HPDE6-E6E7 (cell line): Measurements from ENCODE around the gene TRPM3.

Experiments
- DNase-seq: peaks from one replicate; pipeline ENCODE4 v3.0.0; 2011; ENCODE audit warnings: missing footprints; ENCODE audit errors: extremely low spot score

TRPM3 gene

GRCh38 chr9:70525519-70525918 is 595.9 kb downstream of the TRPM3 start:
- DNase-seq, result peak; percentile 27

GRCh38 chr9:70519912-70520724 is 601.3 kb downstream of the TRPM3 start:
- no peak for DNase-seq

GRCh38 chr9:70517926-70518610 is 603.4 kb downstream of the TRPM3 start:
- DNase-seq, result no peak

- no peak for DNase-seq
These were observed 607.1 kb downstream of the TRPM3 start for GRCh38 chr9:70514273-70514672.

GRCh38 chr9:70511858-70512257 is 609.6 kb downstream of the TRPM3 start:
- DNase-seq, result no peak

GRCh38 chr9:70510157-70510770 is 611.2 kb downstream of the TRPM3 start:
- peak; percentile 14 for DNase-seq

GRCh38 chr9:70506159-70506558 is 615.3 kb downstream of the TRPM3 start:
- no peak for DNase-seq

- DNase-seq, result no peak
These were observed 616.6 kb downstream of the TRPM3 start for GRCh38 chr9:70504834-70505233.

- no peak for DNase-seq
These were observed 618.7 kb downstream of the TRPM3 start for GRCh38 chr9:70502690-70503089.

- no peak for DNase-seq
These were observed 620.6 kb downstream of the TRPM3 start for GRCh38 chr9:70500793-70501192.

- DNase-seq, result no peak
These were observed 621.8 kb downstream of the TRPM3 start for GRCh38 chr9:70499621-70500020.

- DNase-seq, result no peak
These were observed 622.6 kb downstream of the TRPM3 start for GRCh38 chr9:70498866-70499265.

- no peak for DNase-seq
These were observed 625.2 kb downstream of the TRPM3 start for GRCh38 chr9:70496244-70496643.

GRCh38 chr9:70495514-70495913 is 625.9 kb downstream of the TRPM3 start:
- no peak for DNase-seq

GRCh38 chr9:70494221-70494620 is 627.2 kb downstream of the TRPM3 start:
- DNase-seq, result no peak

- DNase-seq, result no peak
These were observed 628.4 kb downstream of the TRPM3 start for GRCh38 chr9:70493029-70493428.

- DNase-seq, result no peak
These were observed 629.1 kb downstream of the TRPM3 start for GRCh38 chr9:70492319-70492777.

GRCh38 chr9:70491426-70492318 is 629.7 kb downstream of the TRPM3 start:
- DNase-seq, result no peak

GRCh38 chr9:70490478-70490877 is 630.9 kb downstream of the TRPM3 start:
- DNase-seq, result no peak

GRCh38 chr9:70488793-70489105 is 632.7 kb downstream of the TRPM3 start:
- DNase-seq, result no peak

GRCh38 chr9:70488098-70488792 is 633.2 kb downstream of the TRPM3 start:
- no peak for DNase-seq
